Activated gamma-delta T cell (primary cell): ENCODE results near the gene ADCY2.

Source experiments
- DNase-seq: peaks from one replicate; lab custom pipeline; 2025; lab: John Stamatoyannopoulos, UW
- total RNA-seq, 2 donors: gene quantifications; one replicate each; lab custom pipeline; 2026; lab: John Stamatoyannopoulos, UW

ADCY2 gene
- total RNA-seq, result 0 reads per million in 2 donors

- no peak for DNase-seq
These were observed at the start of gene ADCY2 for GRCh38 chr5:7395947-7396712. ADCY2 (plus strand) TSS chr5:7396138; CDS start chr5:7396297, 159 bp downstream.

DNA sequence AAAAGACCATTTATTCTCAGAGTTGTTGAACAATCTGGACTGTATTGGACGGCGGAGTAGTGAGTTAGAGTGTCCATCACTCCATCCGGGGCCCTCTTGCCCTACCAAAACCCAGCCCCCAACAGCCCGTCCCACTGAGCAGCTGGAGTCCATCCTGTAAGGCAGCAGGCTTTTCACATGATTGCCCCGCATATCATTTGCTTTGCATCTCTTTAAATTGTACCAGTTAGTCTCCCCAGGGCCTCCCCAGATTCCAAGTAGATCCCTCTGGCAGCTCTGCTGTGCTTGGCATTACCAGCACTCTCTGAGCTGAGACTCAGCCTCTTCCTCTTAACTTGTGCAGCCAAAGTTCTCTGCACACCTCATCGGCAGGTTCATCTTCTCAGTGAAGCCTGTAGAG is 48.6 kb upstream of the ADCY2 start:
- DNase-seq, result no peak

- no peak for DNase-seq
These were observed 47.6 kb upstream of the ADCY2 start for GRCh38 chr5:7348168-7348854.

- no peak for DNase-seq
These were observed 34.3 kb upstream of the ADCY2 start for GRCh38 chr5:7361593-7361992.

GRCh38 chr5:7363067-7363677 is 32.8 kb upstream of the ADCY2 start:
- no peak for DNase-seq

DNA sequence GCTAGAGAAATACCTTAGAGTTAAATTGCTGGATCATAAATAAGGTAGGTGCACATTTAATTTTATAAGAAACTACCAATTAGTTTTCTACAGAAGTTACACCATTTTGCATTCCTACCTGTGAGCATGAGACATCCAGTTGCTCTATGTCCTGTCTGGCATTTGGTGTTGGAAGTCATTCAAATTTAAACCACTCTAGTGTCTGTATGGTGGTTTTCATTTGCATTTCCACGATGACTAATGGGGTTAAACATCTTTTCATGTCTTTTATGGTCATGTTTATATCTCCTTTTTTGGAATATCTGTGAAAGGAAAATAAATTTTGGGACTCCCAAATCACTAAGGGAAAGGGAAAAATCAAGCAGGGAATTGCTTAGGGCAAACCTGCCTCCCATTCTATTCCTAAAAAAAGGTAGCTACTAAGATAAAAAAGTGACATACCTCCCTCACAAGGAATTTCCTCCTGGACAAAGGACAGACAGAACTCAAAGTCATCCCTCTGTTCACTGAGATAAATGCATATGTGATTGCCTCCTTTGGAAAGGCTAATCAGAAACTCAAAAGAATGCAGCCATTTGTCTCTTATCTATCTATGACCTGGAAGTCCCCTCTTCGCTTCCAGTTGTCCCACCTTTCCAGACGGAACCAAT is 31.6 kb upstream of the ADCY2 start:
- no peak for DNase-seq

- no peak for DNase-seq
These were observed 28.2 kb upstream of the ADCY2 start for GRCh38 chr5:7367780-7368179.

GRCh38 chr5:7372399-7372798 is 23.5 kb upstream of the ADCY2 start:
- no peak for DNase-seq

GRCh38 chr5:7374186-7374585 is 21.8 kb upstream of the ADCY2 start:
- DNase-seq, result no peak

- no peak for DNase-seq
These were observed 20.5 kb upstream of the ADCY2 start for GRCh38 chr5:7375457-7375856.

DNA sequence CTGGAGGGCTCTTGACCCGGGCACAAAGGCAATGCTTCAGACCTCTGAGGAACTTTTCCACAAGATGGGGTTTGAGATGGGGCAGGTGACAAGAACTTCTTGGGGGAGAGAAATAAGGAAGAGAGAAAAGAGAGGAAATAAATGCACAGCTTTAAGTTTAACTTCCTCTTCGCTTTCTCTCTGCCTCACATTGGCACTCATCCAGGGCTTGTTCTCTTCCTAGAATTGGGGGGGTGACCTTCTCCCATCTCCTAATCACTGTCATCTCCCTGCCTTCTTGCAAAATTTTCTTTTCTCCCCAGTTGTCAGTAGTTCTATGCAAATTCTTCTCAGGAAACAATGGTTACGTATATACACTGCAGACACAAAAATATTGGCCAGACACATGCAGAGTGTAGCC is 19.1 kb upstream of the ADCY2 start:
- DNase-seq, result no peak

DNA sequence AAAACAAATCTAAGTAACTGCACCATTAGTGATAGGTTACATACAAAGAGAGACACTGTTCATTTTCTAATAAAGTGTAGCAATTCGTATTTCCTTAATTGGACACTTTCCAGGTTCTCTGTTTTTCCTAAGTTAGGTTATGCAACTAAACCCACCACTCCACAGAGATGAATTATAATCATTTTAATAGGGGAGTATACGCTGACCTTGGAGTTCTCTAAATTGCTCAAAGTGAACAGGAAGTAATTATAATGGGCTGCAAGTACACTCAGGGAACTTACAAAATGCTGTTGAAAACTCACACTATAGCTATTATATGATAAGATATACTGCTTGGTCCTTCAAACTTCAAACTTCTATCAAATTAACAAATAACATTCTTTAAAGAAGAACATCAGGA is 18.2 kb upstream of the ADCY2 start:
- no peak for DNase-seq

DNA sequence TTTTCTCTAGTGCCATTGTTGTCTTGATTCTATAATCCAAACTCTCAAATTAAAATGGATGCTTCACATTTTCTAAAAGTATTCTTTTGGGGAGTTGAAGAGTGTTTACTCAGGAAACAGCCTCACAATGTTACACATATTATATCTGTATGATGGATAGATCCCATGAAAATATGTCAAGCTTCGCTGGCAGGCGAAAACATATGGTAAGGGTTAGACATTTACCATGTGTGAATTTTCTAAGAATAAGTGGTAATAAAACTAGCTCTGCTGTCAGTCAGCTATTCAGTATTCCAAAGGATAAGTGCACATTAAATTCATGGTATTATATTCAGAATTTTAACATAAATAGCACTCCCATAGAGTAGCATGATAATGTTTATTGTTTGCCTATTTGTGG is 13.3 kb upstream of the ADCY2 start:
- no peak for DNase-seq

- DNase-seq, result no peak
These were observed 10.3 kb upstream of the ADCY2 start for GRCh38 chr5:7385681-7386080.

DNA sequence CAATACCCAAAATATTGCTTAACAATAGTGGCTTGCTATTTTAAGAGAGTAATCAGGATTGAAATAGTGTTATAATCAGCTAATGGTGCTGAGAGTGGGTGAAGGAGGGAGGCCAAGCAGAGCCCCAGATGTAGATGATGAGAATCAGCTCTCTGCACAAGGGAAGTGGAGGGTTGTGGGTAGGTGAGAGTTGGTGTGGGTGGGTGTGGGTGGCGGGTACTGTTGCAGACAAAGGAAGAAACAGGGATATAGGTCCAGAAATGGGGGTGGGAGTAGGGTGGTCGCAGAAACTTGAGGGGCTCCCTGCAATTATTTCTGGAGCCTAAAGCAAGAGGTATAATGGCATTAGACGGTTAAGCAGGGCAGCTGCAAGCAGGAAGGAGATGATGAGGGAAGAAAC is 7.4 kb upstream of the ADCY2 start:
- DNase-seq, result no peak

DNA sequence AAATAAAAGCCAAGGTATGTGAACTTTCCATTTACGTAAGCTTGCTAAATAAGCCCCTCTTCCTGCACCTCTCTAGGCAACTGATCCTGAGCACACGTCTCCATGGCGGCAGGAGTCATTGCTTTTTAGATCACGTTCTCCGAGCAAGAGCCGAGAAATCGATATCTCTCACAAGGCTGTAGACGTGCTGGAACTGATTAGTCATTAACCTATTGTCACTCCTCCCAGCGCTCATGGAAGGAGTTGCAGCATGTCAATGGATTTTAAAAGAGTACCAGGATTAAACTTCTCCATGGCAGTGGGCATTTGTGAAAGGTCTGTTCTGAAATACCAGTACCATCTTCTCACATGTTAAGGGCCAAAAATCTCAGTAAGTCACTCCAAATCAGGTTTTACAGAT is 4.7 kb upstream of the ADCY2 start:
- DNase-seq, result no peak

GRCh38 chr5:7391814-7392692 is 3.9 kb upstream of the ADCY2 start:
- no peak for DNase-seq

GRCh38 chr5:7392693-7393024 is 3.3 kb upstream of the ADCY2 start:
- DNase-seq, result no peak

DNA sequence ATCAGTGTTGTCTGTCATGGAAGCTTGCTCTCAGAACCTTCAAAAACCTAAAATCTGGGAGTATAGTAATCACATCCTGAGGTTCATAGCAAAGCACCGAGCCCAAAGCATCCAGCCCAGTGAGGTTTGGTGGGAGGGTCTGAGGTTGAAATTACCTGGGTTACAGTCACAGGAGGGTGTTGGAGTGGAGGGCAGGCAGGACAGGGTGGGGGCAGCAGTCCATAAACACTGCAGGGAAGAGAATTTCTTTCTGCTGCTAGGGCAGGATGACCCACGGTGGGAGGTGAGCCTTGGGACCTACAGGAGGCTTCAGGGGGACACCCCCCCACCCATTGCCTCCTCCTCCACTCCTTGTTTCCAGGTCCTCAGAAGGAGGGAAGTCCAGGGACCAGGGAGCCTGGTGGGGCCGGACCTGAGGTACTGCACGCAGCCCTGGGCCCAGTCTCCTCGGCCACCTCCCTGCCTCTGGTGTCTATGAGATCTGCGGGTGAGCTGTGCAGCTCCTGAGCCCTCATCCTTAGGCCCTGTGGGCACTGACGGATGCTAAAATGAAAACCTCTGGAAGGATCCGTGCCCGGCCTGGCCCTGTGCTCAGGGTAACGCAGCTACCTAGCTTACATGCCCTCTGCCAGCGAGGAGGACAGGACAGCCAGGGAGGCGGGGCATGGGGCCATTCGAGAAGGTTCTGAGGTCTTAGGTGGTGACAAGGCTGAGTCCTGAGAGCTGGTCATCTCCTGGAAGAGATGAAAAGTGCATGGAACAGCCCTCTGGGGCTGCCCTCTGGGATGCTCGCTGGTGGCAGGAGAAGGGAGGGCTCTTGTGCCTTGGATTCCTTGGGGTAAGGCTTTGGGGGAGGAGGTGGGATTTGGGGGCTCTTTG is 1.8 kb upstream of the ADCY2 start:
- DNase-seq, result no peak

DNA sequence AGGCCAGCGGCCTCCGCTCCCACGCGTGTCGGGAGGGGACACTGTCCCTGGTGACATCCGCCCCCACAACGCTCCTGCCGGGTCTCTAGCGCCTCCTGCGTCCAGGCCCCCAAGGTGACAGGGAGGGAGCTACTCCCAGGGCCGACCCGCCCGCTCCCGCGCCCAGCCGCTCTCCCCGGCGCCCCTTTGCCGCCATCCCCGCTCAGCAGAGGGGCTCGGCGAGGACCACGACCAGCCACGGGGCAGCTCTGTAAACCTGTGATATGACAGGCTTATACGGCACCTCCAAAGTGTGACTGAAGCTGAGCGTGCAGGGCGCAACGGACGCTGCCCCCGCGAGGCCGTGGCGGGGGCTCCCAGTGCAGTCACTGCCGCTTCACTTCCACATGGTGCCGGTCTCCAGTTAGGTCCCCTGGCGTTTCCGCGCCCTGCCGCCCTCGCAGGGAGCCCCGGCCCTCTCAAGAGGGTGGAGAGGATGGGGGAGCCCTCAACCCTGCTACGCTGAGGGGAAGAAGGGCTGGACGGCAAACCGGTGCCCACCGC is 978 bp upstream of the ADCY2 start:
- no peak for DNase-seq
